HG02763 (cell line): ENCODE data around the gene BANP.
"Not testable (repeated sequence)": the region's sequence is repeated elsewhere in the genome, so short reads cannot be mapped to it uniquely, and the experiment has no call there.

Experiments
- ATAC-seq: cut with Tn5 transposase; IDR thresholded peaks from one replicate; pipeline ENCODE4 v1.9.1; 2021; ENCODE audit warnings: mild to moderate bottlenecking, moderate library complexity; ENCODE audit not compliant: unreplicated experiment

BANP gene

DNA sequence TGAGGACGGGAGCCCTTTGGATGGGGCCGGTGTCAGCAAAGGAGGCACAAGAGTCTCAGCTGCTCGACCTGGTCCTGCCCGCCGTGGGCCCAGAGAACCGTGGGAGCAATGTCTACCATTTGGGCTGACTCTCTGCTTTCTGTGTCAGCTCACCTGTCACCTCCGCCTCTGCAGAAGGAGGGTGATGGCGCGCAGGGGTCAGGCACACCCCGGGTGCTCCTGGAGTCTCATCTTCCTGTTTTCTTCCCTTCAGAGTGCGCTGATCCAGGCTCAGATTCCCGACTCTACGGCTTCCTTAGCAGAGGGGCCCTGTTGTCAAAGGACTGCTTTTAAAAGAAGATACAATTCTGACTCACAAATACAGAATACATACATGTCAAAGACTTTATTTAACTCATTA, 167.1 kb downstream of the BANP start:
- no peak for ATAC-seq

DNA sequence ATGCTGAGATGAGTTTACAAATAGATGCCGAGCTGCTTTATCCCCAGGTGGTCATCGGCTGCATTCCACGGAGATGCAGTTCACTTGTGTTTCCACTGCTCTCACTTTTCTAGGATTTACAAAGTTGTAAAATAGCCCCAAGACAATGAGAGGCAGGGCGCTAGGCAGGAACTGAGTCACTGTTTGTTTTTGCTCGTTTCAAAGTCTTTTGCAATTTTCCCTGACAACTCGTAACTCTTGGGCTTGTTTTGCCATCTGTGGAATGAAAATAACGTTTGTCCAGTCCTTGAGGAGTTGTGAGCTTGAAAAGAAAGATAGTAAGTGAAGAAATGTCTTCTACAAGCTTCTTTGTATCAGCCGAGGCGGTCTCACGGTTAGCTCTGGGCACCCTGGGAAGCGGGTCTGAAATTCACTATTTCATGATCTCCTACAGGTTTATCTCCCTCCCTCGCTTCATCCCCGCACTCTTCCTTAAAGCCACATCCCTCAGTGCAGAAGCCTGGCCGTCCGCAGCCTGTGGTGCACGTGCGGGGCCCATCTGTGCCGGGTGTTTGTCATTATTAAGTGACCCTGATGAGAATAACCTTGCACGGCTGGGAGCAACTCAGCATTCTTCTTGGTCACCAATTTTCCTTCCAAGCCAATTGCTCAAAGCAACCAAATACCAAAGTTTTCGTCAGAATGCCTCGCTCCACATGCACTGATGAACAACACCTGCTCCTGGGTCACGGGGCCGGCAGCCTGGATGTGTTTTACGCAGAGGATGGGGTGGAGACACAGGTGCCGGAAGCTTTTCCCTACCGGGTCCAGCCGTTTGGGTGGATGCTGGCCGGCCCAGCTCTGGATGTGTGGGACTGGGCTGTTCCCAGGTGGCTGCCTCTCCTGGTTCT, 167.9 kb downstream of the BANP start:
- ATAC-seq = not testable (repeated sequence)

DNA sequence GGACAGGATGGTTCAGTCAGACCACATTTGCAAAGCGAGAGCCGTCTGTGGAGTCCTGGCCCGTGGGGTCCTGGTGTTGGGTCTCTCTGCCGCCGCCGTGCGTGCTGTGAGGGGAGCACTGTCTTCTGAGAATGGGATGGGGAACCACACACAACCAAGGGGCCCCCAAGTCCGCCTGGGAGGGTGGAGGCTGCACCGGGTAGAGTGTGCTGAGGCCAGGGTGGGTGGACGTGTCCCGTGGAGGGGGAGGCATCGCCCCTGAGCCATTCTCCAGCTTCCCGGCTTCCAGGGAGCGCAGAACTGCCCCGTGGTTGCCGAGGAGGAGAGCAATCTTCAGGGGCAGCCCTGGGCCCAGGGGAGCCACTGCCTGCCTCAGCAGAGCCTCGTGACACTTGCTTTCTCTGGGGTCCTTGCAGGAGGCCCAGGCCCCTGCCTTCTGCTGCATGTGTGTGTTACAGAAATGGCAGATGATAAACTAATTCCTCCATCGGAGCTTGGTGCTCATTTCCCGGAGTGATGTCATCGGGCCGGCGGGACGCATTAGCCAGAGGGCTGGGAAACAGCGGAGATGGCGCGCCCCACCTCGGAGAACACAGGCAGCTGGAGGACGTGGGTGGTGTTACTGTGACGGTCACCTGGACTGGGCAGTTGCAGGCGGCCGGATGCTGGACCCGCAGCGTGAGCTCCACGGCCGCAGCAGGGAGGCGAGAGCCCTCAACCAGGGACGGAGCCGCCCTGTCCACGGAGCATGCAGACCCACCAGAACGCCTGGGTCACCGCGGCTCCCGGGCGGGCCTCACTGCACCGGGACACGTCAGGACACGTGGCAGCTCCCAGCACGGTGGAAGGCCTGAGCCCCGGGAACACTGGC, 168.9 kb downstream of the BANP start:
- not testable (repeated sequence) for ATAC-seq

DNA sequence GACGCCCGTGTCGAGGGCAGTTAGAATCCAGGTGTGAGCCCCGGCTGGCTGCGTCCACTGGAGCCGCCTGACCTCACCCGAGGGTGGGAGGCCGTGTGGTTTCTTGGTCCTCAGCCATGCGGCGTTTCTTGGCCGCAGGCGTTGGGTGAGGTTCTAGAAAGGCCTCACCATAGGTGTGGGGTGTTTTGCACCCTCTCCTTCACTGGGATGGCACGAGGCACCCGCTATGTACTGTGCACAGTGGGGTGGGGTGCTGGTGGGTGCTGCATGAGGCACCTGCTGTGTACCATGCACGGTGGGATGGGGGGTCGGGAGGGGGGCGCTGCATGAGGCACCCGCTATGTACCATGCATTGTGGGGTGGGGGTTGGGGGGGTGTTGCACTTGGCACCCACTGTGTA, 169.6 kb downstream of the BANP start:
- ATAC-seq = no peak

DNA sequence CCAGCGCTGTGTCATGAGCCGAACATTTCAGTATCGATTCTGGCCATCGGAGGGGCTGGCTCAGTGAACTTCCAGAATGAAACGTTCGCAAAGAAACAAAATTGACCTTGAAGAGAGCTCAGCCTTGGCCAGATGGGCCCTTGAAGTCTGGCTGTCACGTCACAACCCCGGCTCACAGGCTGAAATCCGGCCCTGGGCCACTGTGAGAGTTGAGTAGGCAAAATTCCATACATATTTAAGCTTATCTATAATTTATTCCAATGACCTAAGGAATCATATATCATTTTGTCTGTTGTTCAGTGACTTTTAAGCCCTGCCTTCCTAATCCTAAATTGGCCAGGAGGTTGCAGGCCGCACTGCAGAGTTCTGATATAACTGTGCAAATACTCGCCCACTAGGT, 170.2 kb downstream of the BANP start:
- not testable (repeated sequence) for ATAC-seq

DNA sequence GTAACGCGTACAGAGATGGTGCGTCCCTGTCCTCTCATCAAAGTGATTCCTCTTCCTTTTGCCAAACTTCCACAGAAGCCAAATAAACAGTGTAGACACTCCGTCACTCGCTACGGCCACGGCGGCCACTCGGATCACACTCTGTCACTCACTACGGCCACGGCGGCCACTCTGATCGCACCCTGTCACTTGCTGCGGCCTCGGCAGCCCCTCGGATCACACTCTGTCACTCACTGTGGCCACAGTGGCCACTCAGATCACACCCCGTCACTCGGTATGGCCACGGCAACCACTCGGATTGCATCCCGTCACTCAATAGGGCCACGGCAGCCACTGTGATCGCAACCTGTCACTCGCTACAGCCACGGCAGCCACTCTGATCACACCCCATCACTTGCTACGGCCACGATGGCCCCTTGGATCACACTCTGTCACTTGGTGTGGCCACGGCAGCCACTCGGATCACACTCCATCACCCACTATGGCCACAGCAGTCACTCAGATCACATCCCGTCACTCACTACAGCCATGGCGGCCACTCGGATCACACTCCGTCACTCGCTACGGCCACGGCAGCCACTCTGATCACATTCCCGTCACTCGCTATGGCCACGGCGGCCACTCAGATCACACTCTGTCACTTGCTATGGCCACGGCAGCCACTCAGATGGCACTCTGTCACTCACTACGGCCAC, 170.8 kb downstream of the BANP start:
- ATAC-seq = no peak
